Astrocyte (in vitro differentiated cells and primary cell): ENCODE data around the gene UBE2J2. TPM values are rescaled to one million over a fixed set of nuclear protein-coding genes. Genes with fewer than 3 reads are reported as not detected.
A peak's percentile ranks its signal among the peaks of the same experiment; 100 is the strongest.

ENCODE experiments used
- DNase-seq: peaks from one replicate; pipeline ENCODE4 v3.0.0-alpha.2; 2010; ENCODE audit warnings: low read depth
- FAIRE-seq: peaks from 2 replicates; lab custom pipeline; 2011; peaks lifted over from hg19 to GRCh38; lab: Jason Lieb, UNC
- H2AFZ ChIP-seq: 2 replicates; pipeline ENCODE4 v1.6.0; 2012; ENCODE audit warnings: low read depth, low read length, inconsistent platforms
- H3K27ac ChIP-seq: 2 replicates; pipeline ENCODE4 v1.5.1; 2011; ENCODE audit warnings: low read depth, low read length, inconsistent platforms
- H3K27me3 ChIP-seq: 2 replicates; pipeline ENCODE4 v1.6.0; 2011; ENCODE audit warnings: low read length, inconsistent platforms; ENCODE audit not compliant: insufficient read depth
- H3K36me3 ChIP-seq: 2 replicates; pipeline ENCODE4 v1.5.1; 2011; ENCODE audit warnings: low read length, inconsistent platforms; ENCODE audit not compliant: insufficient read depth
- H3K4me1 ChIP-seq: 2 replicates; pipeline ENCODE4 v1.5.1; 2011; ENCODE audit warnings: low read length, inconsistent platforms; ENCODE audit not compliant: insufficient read depth
- H3K4me2 ChIP-seq: 2 replicates; pipeline ENCODE4 v1.6.0; 2012; ENCODE audit warnings: low read length, inconsistent platforms
- H3K4me3 ChIP-seq: 2 replicates; pipeline ENCODE4 v1.5.1; 2011; ENCODE audit warnings: low read depth, mild to moderate bottlenecking, low read length, inconsistent platforms; ENCODE audit not compliant: insufficient read depth
- H3K79me2 ChIP-seq: 2 replicates; pipeline ENCODE4 v1.6.0; 2012; ENCODE audit warnings: mild to moderate bottlenecking, low read length, inconsistent platforms; ENCODE audit not compliant: insufficient read depth
- H3K9ac ChIP-seq: 2 replicates; pipeline ENCODE4 v1.6.0; 2012; ENCODE audit warnings: mild to moderate bottlenecking, low read length, inconsistent platforms
- H3K9me3 ChIP-seq: 2 replicates; pipeline ENCODE4 v1.5.1; 2012; ENCODE audit warnings: low read depth, mild to moderate bottlenecking, low read length, inconsistent platforms; ENCODE audit not compliant: insufficient read depth
- H4K20me1 ChIP-seq: 2 replicates; pipeline ENCODE4 v1.6.0; 2012; ENCODE audit warnings: low read length, inconsistent platforms; ENCODE audit not compliant: insufficient read depth
- H3K27ac Mint-ChIP-seq: one replicate; pipeline ENCODE4 v1.8.0; 2021; ENCODE audit warnings: mild to moderate bottlenecking, mixed read lengths; ENCODE audit not compliant: unreplicated experiment
- H3K27me3 Mint-ChIP-seq: one replicate; pipeline ENCODE4 v1.8.0; 2021; ENCODE audit warnings: low read depth, mixed read lengths; ENCODE audit not compliant: unreplicated experiment
- H3K36me3 Mint-ChIP-seq: one replicate; pipeline ENCODE4 v1.8.0; 2021; ENCODE audit warnings: low read depth, mixed read lengths; ENCODE audit not compliant: unreplicated experiment
- H3K4me1 Mint-ChIP-seq: one replicate; pipeline ENCODE4 v1.8.0; 2021; ENCODE audit warnings: low read depth, mixed read lengths; ENCODE audit not compliant: unreplicated experiment
- H3K4me3 Mint-ChIP-seq: one replicate; pipeline ENCODE4 v1.8.0; 2021; ENCODE audit warnings: mild to moderate bottlenecking, moderate library complexity, mixed read lengths; ENCODE audit not compliant: unreplicated experiment
- H3K9me3 Mint-ChIP-seq: one replicate; pipeline ENCODE4 v1.8.0; 2021; ENCODE audit warnings: mild to moderate bottlenecking, mixed read lengths; ENCODE audit not compliant: unreplicated experiment
- CTCF ChIP-seq: IDR thresholded peaks from 2 replicates; pipeline ENCODE4 v1.5.1; 2011; ENCODE audit warnings: low read depth, mild to moderate bottlenecking, inconsistent platforms, low read length, moderate library complexity; ENCODE audit not compliant: insufficient read depth
- EZH2 ChIP-seq: IDR thresholded peaks from 2 replicates; pipeline ENCODE4 v1.6.1; 2012; ENCODE audit warnings: mild to moderate bottlenecking, low read length, inconsistent platforms; ENCODE audit not compliant: insufficient read depth
- total RNA-seq: library from RNA; stranded (reverse); gene quantifications from 2 replicates; pipeline ENCODE4 v1.2.1, GENCODE V29; 2021

The UBE2J2 gene
- total RNA-seq, 1 donor from 2014 or later = 67.4 TPM

GRCh38 chr1:1229770-1230169 is 43.9 kb downstream of the UBE2J2 start:
- DNase-seq = no peak
- H3K4me3 Mint-ChIP-seq = peak overlapping the region; percentile 68
- peaks cover 13% of the 10 kb centered on the region for H3K36me3 Mint-ChIP-seq
- Histone ChIP-seq H3K4me2 (peak overlapping the region; percentile 96), H3K4me1 (peaks cover 14% of the 10 kb centered on the region), H2AFZ (no peak overlapping the region), H3K79me2 (peaks cover 93% of the 10 kb centered on the region), H3K9me3 (peaks cover 9% of the 10 kb centered on the region), H3K36me3 (no peaks in the 10 kb centered on the region), H3K27ac (no peak overlapping the region), H4K20me1 (peaks cover 66% of the 10 kb centered on the region), H3K4me3 (no peak overlapping the region), H3K9ac (no peak overlapping the region), H3K27me3 (no peaks in the 10 kb centered on the region)
- peak overlapping the region; percentile 50 for H3K27ac Mint-ChIP-seq
- no peak for FAIRE-seq
- TF ChIP-seq CTCF = no peak
- TF ChIP-seq EZH2 = no peak
- no peaks in the 10 kb centered on the region for H3K27me3 Mint-ChIP-seq
- peaks cover 13% of the 10 kb centered on the region for H3K4me1 Mint-ChIP-seq
- H3K9me3 Mint-ChIP-seq = peaks cover 2% of the 10 kb centered on the region

- H3K4me1 Mint-ChIP-seq = peaks cover 10% of the 10 kb centered on the region
- no peak overlapping the region for H3K27ac Mint-ChIP-seq
- Histone ChIP-seq H3K4me1 (peaks cover 14% of the 10 kb centered on the region), H3K9ac (no peak overlapping the region), H3K27me3 (no peaks in the 10 kb centered on the region), H3K9me3 (peaks cover 9% of the 10 kb centered on the region), H3K36me3 (no peaks in the 10 kb centered on the region), H3K27ac (no peak overlapping the region), H3K4me3 (no peak overlapping the region), H2AFZ (no peak overlapping the region), H3K4me2 (no peak overlapping the region), H4K20me1 (peaks cover 64% of the 10 kb centered on the region), H3K79me2 (peaks cover 92% of the 10 kb centered on the region)
- H3K36me3 Mint-ChIP-seq = peaks cover 13% of the 10 kb centered on the region
- no peaks in the 10 kb centered on the region for H3K27me3 Mint-ChIP-seq
- no peak overlapping the region for H3K4me3 Mint-ChIP-seq
- no peaks in the 10 kb centered on the region for H3K9me3 Mint-ChIP-seq
- TF ChIP-seq CTCF (no peak), EZH2 (no peak)
- no peak for FAIRE-seq
- no peak for DNase-seq
Measured at GRCh38 chr1:1228596-1229321, 44.9 kb downstream of the UBE2J2 start.

- FAIRE-seq = no peak
- no peaks in the 10 kb centered on the region for H3K27me3 Mint-ChIP-seq
- no peak for DNase-seq
Measured at GRCh38 chr1:1228187-1228586, 45.5 kb downstream of the UBE2J2 start.

More at GRCh38 chr1:1228187-1228586, 45.5 kb downstream of the UBE2J2 start:
- H2AFZ ChIP-seq = no peak overlapping the region
- no peak overlapping the region for H3K4me3 ChIP-seq
- H3K36me3 ChIP-seq = no peaks in the 10 kb centered on the region
- Mint-ChIP-seq H3K36me3 (peaks cover 15% of the 10 kb centered on the region), H3K4me3 (no peak overlapping the region), H3K27ac (no peak overlapping the region), H3K9me3 (no peaks in the 10 kb centered on the region), H3K4me1 (peaks cover 7% of the 10 kb centered on the region)
- no peak overlapping the region for H3K27ac ChIP-seq
- peaks cover 87% of the 10 kb centered on the region for H3K79me2 ChIP-seq
- TF ChIP-seq EZH2 (no peak), CTCF (no peak)
- peaks cover 63% of the 10 kb centered on the region for H4K20me1 ChIP-seq
- peaks cover 7% of the 10 kb centered on the region for H3K9me3 ChIP-seq
- H3K4me2 ChIP-seq = no peak overlapping the region
- no peak overlapping the region for H3K9ac ChIP-seq
- H3K4me1 ChIP-seq = peaks cover 14% of the 10 kb centered on the region
- H3K27me3 ChIP-seq = no peaks in the 10 kb centered on the region
